Peyer's patch (tissue), 4 donors: Measurements from ENCODE around the gene FBXO7. TPM values are rescaled to one million over a fixed set of nuclear protein-coding genes. Genes with fewer than 3 reads are reported as not detected.
A peak's percentile ranks its signal among the peaks of the same experiment; 100 is the strongest.

ENCODE experiments used
- DNase-seq, 3 donors: peaks; one replicate each; pipeline ENCODE4 v3.0.0-alpha.2; 2017 to 2019
- H3K27ac ChIP-seq, 4 donors: fragments of 200-600 bp; sonication (generic); one replicate each; pipeline ENCODE4 v1.5.1; 2016 to 2019
- H3K27me3 ChIP-seq, 2 donors: fragments of 200-600 bp; sonication (generic); one replicate each; pipeline ENCODE4 v1.5.1; 2019
- H3K36me3 ChIP-seq, 3 donors: fragments of 200-600 bp; sonication (generic); one replicate each; pipeline ENCODE4 v1.5.1; 2016 to 2019
- H3K4me1 ChIP-seq, 4 donors: fragments of 200-600 bp; sonication (generic); one replicate each; pipeline ENCODE4 v1.5.1; 2016 to 2019
- H3K4me3 ChIP-seq, 4 donors: fragments of 200-600 bp; sonication (generic); 1 replicate in 3 of 4; 2 replicates in 1 of 4; pipeline ENCODE4 v1.5.1; 2016 to 2019; ENCODE audit warnings: mild to moderate bottlenecking in 1 of 4
- H3K9me3 ChIP-seq, 4 donors: fragments of 200-600 bp; sonication (generic); one replicate each; pipeline ENCODE4 v1.5.1; 2016 to 2019; ENCODE audit warnings: mild to moderate bottlenecking in 1 of 4
- POLR2A ChIP-seq, 2 donors: fragments of 450-650 bp; IDR thresholded peaks; one replicate each; pipeline ENCODE4 v1.5.1; 2017; ENCODE audit warnings: antibody characterized with exemption in 2 of 2, mild to moderate bottlenecking in 2 of 2, moderate library complexity in 2 of 2
- total RNA-seq, 4 donors: library from RNA; depleted of rRNA; stranded (reverse); fragments of >200 nt; gene quantifications; one replicate each; pipeline ENCODE4 v1.1.0, GENCODE V29; 2016
- TF ChIP-seq, protein P1 (sequence below), 6 experiments: fragments of 450-650 bp in 4 of 6; fragments of 200-600 bp in 2 of 6; sonication (generic) in 1 of 6; IDR thresholded peaks; one replicate each; pipeline ENCODE4 v1.5.1; 2017 to 2019; ENCODE audit warnings: antibody characterized with exemption in 6 of 6, mild to moderate bottlenecking in 3 of 6, moderate library complexity in 1 of 6

Gene FBXO7
- total RNA-seq, 4 donors from 2014 or later: 61.1 to 98.3 (median 80.9) TPM

DNA sequence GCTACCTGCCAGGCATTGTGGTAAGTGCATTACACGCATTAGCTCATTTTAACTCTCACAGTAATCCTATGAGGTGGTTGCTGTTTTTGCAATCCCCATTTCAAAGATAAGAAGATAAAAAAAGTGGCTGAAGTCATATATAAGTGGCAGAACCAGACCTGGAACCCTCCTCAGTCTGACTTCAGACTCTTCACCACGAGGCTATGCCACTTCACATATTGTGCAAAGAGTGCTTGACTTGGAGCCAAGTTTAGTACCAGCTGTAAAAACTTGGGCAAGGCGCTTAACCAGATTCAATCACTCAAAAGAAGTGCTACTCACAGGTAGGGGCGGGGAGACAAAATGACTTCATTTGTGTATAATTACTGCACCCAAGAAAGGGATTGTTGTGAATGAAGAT lies 25.6 kb upstream of the FBXO7 start:
- no peaks in the 10 kb centered on the region for H3K9me3 ChIP-seq
- H3K27me3 ChIP-seq: no peaks in the 10 kb centered on the region
- H3K4me1 ChIP-seq: no peaks in the 10 kb centered on the region
- no peak for DNase-seq
- TF ChIP-seq POLR2A (IDR thresholded peaks at IDR 0.05): no peak
- TF ChIP-seq, protein P1, sequence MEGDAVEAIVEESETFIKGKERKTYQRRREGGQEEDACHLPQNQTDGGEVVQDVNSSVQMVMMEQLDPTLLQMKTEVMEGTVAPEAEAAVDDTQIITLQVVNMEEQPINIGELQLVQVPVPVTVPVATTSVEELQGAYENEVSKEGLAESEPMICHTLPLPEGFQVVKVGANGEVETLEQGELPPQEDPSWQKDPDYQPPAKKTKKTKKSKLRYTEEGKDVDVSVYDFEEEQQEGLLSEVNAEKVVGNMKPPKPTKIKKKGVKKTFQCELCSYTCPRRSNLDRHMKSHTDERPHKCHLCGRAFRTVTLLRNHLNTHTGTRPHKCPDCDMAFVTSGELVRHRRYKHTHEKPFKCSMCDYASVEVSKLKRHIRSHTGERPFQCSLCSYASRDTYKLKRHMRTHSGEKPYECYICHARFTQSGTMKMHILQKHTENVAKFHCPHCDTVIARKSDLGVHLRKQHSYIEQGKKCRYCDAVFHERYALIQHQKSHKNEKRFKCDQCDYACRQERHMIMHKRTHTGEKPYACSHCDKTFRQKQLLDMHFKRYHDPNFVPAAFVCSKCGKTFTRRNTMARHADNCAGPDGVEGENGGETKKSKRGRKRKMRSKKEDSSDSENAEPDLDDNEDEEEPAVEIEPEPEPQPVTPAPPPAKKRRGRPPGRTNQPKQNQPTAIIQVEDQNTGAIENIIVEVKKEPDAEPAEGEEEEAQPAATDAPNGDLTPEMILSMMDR (IDR thresholded peaks at IDR 0.05): no peak
- no peak overlapping the region for H3K27ac ChIP-seq
- H3K36me3 ChIP-seq: no peaks in the 10 kb centered on the region
- no peak overlapping the region for H3K4me3 ChIP-seq

DNA sequence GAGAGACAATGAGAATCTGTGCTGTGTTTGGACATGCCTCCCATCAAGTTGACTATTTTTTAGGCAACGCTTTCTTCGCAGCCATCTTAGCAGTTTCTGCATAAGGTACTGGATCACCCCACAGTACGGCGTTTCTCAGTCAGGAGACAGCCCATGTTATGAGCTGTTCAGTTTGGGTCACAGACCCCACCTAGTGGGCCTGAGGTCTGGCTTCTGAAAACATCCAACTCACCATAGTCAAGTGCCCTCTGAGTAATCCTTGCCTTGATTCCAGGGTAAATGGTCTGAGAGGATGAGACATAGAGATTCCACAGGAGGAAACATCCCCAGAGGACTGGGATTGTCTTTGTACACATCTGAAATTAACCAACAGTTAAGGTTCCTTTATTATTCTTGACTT lies 17.6 kb upstream of the FBXO7 start:
- H3K36me3 ChIP-seq: no peaks in the 10 kb centered on the region
- H3K4me3 ChIP-seq: no peak overlapping the region
- no peaks in the 10 kb centered on the region for H3K4me1 ChIP-seq
- no peak overlapping the region for H3K27ac ChIP-seq
- no peak for DNase-seq
- H3K27me3 ChIP-seq: no peaks in the 10 kb centered on the region
- H3K9me3 ChIP-seq: no peaks in the 10 kb centered on the region
- TF ChIP-seq, protein P1 (IDR thresholded peaks at IDR 0.05): no peak
- no peak for TF ChIP-seq POLR2A (IDR thresholded peaks at IDR 0.05)

DNA sequence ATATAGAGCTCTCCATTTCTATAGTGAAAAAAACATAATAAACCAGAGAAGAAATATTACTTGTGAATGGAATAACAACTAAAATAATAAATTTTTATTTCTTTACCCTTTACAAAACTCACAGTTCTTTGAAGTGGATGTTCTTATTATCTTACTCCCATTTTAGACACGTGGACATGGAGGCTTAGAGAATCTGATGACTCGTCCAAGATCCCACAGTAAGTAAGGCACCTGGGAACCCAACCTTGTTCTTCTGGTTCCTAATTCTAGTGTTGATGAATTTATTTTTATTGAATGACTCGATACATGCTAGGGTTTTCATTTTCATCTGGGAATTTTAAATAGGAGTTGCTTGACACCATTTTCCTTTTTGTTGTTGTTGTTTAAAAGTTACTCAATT lies 12.2 kb upstream of the FBXO7 start:
- H3K36me3 ChIP-seq: no peaks in the 10 kb centered on the region
- no peaks in the 10 kb centered on the region for H3K27me3 ChIP-seq
- H3K4me1 ChIP-seq: no peaks in the 10 kb centered on the region
- no peaks in the 10 kb centered on the region for H3K9me3 ChIP-seq
- DNase-seq: no peak
- TF ChIP-seq, protein P1 (IDR thresholded peaks at IDR 0.05): no peak
- TF ChIP-seq POLR2A (IDR thresholded peaks at IDR 0.05): no peak
- H3K4me3 ChIP-seq: no peak overlapping the region
- H3K27ac ChIP-seq: no peak overlapping the region

DNA sequence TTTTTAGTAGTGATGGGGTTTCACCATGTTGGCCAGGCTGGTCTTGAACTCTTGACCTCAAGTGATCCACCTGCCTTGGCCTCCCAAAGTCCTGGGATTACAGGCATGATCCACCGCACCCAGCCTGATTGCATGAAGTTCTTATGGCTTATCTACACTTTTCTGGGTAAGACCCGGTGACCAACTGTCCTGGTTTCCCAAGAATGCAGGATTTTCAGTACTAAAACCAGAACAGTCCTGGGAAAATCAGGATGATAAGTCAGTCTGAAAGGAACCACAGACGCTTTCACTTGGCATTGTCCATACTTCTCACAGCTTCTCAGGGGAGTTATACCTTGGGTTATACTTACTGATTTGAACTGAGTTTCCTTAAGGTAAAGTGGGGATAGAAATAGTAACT lies 8.9 kb upstream of the FBXO7 start:
- TF ChIP-seq, protein P1 (IDR thresholded peaks at IDR 0.05): no peak
- no peak for TF ChIP-seq POLR2A (IDR thresholded peaks at IDR 0.05)
- no peaks in the 10 kb centered on the region for H3K9me3 ChIP-seq
- no peaks in the 10 kb centered on the region for H3K27me3 ChIP-seq
- no peaks in the 10 kb centered on the region for H3K36me3 ChIP-seq
- H3K4me3 ChIP-seq: no peak overlapping the region
- no peaks in the 10 kb centered on the region for H3K4me1 ChIP-seq
- DNase-seq: no peak
- no peak overlapping the region for H3K27ac ChIP-seq

DNA sequence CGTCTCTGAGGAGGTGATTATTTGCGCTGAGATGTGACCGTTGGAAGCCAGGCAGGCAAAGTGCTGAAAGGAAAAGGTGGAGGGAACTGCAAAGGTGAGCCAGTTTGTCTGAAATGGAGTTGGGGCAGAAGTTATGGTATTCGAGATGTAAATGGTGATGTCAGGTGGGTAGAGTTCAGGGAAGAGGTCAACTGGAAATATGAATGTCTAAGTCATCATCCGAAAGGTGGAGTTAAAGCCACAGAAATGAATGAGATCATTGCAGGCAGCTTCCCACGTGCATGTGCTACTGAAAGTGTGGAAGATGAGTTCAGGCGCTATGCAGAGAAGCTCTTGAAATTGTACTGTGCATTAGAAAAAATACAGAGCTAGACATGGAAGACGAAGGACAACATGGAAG lies 8.1 kb upstream of the FBXO7 start:
- Histone ChIP-seq H3K27ac (no peak overlapping the region), H3K36me3 (no peaks in the 10 kb centered on the region), H3K4me1 (no peaks in the 10 kb centered on the region), H3K27me3 (no peaks in the 10 kb centered on the region), H3K9me3 (no peaks in the 10 kb centered on the region), H3K4me3 (no peak overlapping the region)
- no peak for DNase-seq
- TF ChIP-seq POLR2A (IDR thresholded peaks at IDR 0.05): no peak
- TF ChIP-seq, protein P1 (IDR thresholded peaks at IDR 0.05): no peak

DNA sequence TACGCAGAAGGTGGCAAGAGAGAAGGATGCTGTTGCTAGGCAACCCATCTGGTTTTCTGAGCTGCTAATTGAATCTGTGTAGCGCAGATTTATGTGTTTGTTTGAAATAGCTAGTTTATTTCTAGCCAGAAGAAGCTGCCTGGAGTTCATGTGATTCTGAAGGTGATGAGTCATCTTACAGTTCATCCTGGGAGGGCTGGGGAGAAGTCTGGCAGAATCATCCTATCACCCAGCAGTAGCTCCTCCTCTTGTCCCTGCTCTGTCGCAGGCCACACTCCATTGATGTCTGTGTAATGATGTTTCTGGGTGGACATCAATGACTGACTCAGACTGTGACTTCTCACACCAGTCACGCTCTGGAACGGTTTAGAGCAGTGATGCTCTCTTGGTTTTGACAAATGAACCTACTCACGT lies 4.8 kb upstream of the FBXO7 start:
- no peaks in the 10 kb centered on the region for H3K27me3 ChIP-seq
- H3K36me3 ChIP-seq: no peaks in the 10 kb centered on the region
- no peak for TF ChIP-seq POLR2A (IDR thresholded peaks at IDR 0.05)
- H3K9me3 ChIP-seq: no peaks in the 10 kb centered on the region
- H3K4me1 ChIP-seq: peaks cover 0 to 8% (median 6%) of the 10 kb centered on the region in 4 donors
- no peak overlapping the region for H3K4me3 ChIP-seq
- peak overlapping the region in 1 of 4 donors; percentile 48 for H3K27ac ChIP-seq
- no peak for DNase-seq
